GM19099 (cell line): ENCODE results near the gene SGCG.

Experiments
- POLR2A ChIP-seq: IDR thresholded peaks from 3 replicates; pipeline ENCODE4 v1.6.1; 2011; ENCODE audit warnings: low read depth; ENCODE audit not compliant: insufficient read length; ENCODE audit errors: extremely low read depth

Gene SGCG, protein sequence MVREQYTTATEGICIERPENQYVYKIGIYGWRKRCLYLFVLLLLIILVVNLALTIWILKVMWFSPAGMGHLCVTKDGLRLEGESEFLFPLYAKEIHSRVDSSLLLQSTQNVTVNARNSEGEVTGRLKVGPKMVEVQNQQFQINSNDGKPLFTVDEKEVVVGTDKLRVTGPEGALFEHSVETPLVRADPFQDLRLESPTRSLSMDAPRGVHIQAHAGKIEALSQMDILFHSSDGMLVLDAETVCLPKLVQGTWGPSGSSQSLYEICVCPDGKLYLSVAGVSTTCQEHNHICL

GRCh38 chr13:23180711-23181110, at the start of gene SGCG:
Gene SGCG (plus strand): TSS chr13:23180979. CDS start chr13:23203695, 22,716 bp downstream.
- TF ChIP-seq POLR2A, result no peak

DNA sequence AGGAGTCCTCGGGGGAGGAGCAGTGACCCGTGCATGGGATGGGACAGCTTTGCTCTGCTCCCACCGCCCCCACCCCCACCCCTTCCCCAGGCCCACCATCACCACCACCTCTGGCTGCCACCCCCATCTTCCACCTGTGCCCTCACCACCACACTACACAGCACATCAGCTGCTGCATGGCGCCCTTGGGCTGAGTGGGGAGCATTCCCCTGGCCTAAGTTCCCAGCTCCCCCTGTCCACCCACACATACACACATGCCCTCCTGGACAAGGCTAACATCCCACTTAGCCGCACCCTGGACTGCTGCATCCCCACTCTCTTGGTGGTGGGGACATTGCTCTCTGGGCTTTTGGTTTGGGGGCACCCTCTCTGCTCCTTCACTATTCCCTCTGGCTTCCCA, 46.2 kb upstream of the SGCG start:
- TF ChIP-seq POLR2A, result no peak

DNA sequence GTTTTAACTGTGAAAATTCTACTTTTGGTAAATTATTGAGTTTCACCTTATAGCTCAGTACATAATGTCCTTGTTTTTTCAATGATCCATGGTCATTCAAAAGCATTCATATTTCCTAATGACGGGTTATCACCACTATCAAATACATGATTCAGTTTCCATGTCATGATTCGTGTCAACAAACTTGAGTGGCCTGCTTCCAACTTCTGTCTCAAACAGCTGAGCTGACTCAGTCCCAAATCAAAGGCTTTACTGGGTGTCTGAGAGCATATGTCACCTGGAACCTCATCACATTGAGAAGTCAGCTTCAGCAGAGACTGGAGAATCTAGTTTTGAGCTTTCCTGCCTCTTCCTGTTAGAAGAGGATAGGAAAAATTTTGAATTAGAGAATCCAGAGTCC, 40.3 kb upstream of the SGCG start:
- no peak for TF ChIP-seq POLR2A

DNA sequence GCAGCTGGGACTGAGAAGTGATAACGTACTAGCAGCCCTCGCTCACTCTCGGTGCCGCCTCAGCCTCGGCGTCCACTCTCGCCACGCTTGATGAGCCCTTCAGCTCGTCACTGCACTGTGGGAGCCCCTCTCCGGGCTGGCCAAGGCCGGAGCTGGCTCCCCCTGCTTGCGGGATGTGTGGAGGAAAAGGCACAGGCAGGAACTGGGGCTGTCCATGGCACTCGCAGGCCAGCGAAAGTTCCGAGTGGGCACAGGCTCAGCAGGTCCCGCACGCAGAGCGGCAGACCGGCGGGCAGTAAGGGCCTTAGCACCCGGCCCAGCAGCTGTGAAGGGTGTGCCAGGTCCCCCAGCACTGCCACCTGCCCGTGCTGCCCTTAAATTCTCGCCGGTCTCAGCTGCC, 38.8 kb upstream of the SGCG start:
- no peak for TF ChIP-seq POLR2A

- no peak for TF ChIP-seq POLR2A
Measured at GRCh38 chr13:23144431-23144830, 36.3 kb upstream of the SGCG start.

GRCh38 chr13:23146006-23146405, 34.8 kb upstream of the SGCG start:
- TF ChIP-seq POLR2A, result no peak

DNA sequence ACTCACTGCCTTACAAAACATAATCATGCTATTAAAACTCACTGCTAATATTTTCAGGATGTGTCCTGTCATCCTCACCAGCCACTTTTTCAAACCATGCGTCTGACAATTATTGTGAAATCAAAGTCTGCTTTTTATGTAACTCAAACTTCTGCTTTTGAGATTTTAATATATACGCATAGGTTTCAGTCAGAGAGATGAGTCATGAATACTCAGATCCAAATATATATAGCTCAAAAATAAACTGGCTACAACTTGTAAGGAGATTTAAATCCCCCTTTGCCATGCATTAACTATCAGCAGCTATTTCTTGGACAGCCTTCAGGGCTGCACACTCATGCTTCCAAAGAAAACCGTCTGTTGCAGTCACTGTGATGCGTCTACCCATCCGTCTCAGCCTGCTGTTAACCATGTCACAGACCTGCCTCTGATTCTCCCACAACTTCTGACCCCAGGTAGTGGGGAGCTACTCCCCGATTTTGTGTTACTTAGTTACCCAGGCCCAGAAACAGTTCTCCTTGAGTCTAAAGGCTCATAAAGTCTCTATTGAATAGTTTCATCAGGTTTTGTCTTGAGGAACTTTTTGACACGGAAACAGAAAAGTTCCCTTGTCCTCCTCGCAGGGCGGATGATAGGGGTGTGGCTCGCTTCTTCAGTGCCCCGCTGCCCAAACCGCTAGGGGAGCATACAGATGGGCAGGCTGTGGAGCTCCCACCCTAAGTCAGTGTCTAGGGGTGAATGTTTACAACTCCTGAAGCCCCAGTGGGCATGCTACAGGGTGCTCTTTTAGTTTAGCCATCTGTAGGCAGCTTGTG, 33.8 kb upstream of the SGCG start:
- TF ChIP-seq POLR2A, result no peak

GRCh38 chr13:23147827-23148226, 33.0 kb upstream of the SGCG start:
- TF ChIP-seq POLR2A, result no peak

DNA sequence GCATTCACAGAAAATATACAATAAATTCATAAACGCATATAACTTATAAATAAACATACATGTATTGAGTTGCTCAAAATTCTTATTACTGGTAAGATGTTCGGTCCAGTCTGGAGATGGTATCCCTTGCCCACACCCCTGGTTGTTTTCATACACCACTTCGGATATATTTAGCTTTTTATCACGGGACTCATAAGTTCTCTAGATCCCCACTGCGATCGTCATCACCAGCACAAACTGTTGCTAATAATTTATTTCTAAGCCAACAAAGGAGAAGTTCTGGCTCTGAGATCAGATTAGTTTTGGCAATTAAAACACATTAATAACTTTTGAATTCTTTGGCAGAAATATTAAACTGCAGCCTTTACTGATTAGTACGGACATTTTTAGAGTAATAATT, 23.0 kb upstream of the SGCG start:
- no peak for TF ChIP-seq POLR2A

GRCh38 chr13:23159205-23159759, 21.5 kb upstream of the SGCG start:
- TF ChIP-seq POLR2A, result no peak

DNA sequence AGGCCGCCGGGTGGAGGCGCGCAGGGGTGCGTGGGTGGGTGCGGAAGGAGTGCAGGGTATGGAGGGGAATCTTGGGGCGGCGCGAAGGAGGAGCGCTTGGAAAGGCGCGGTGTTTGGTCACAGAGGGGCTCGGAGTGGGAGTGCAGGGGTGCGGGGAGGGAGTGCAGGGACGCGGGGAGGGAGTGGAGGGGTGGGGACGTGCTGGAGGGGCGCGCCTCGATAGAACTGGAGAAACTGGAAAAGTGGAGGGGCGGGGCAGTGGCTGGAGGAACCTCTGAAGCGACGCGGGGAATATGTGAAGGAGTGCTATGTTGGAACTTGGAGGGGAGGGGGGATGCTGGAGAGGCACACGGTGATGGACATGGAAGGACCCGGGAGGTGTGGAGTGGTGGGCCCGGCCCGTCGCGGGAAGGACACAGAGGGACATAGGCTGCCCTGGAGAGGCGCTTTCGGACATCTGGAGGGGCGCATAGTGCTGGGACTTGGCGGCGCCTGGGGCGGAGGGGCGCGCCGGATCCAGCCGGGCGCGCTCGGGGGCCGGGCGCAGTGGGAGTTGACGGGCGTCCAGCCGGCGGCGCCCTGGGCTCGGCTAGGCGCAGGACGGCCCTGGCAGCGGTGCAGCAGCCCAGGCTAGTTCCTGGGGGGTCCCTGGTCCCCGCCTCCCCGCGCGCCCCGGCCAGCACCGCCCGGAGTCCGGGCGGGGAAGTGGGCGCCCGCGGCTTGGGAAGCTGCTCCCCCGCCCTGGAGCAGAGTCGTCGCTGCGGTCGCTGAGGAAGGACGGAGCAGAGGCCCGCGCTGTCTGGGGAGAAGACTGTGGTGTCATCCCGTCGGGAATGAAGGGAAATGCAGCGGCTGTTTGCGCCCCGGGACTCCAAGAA, 20.8 kb upstream of the SGCG start:
- TF ChIP-seq POLR2A, result no peak

DNA sequence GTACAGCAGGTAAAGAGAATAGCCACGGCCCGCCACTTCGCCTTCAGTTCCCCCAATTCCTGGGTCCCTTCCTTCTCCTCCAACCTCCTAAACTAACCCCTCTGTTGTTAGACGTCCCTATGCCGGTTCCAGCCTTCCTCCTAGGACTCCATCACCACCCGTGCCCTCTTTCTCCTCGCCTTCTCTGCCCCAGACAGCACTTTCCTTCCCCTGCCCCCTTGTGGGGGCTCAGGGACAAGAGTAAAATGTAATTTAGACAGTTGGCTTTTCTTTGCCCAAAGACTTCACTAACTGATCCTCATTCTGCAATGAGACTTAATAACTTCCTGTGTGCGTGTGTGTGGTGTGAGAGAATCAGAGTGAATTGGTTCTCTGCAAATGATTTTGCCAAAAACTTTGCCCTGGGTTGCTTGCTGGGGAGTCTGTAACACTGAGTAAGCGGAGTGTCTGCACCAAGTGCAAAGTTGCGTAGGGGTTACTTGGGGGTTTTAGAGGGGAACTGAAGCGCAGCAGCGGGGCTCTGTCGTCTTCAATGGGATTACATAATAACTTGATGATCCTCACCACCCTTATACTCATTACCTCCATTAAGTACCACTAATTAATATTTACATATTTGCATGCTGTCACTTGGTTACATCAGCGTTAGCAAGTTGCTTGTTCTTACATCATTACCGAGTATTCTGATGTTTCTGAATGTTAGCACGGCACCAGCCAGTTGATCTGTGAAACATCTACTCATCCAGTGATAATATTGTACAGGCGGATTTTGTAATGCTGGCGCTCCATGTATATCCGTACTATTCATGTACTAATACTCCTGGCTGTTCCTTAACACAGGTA, 19.9 kb upstream of the SGCG start:
- TF ChIP-seq POLR2A, result no peak

DNA sequence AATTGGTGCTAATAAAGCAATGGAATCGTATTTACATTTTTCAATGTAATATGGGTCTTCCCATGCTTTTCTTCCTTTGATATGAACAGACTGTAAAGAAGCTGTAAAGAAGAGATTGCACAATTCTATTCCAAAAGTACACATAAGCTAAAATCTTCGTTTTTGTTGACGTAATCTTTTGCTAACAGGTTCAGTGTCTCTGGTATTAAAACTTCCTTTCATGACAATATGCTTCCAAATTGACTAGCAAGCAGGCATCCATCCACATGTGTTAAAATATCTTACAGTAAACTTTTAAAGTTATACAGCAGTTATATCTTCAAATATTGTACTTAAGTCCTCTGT, 19.3 kb upstream of the SGCG start:
- no peak for TF ChIP-seq POLR2A

DNA sequence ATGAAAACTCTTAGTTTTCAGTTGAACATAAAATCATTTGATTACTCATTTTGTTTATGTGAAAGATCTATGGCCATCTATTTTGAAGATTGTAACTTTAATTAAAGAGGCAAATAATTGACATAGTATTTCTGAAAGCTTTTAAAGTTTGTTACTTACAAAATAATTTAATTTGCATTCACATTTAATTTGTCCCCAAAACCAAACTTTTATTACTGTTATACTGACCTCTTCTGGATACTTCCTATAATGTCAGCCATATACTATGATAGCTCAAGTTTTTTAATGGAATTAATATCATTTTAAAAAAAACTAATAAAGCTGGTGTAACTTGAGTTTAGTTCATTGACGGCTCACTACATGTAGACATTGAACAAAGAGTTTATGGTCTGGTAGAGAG, 4.9 kb upstream of the SGCG start:
- TF ChIP-seq POLR2A, result no peak
